ENCODE measurements around the gene FBXL16. TPM values are rescaled to one million over a fixed set of nuclear protein-coding genes. Genes with fewer than 3 reads are reported as not detected.
A peak's percentile ranks its signal among the peaks of the same experiment; 100 is the strongest.

Gene FBXL16
- total RNA-seq, 4 donors from 2014 or later = 13.7 to 23.1 (median 17.9) TPM

DNA sequence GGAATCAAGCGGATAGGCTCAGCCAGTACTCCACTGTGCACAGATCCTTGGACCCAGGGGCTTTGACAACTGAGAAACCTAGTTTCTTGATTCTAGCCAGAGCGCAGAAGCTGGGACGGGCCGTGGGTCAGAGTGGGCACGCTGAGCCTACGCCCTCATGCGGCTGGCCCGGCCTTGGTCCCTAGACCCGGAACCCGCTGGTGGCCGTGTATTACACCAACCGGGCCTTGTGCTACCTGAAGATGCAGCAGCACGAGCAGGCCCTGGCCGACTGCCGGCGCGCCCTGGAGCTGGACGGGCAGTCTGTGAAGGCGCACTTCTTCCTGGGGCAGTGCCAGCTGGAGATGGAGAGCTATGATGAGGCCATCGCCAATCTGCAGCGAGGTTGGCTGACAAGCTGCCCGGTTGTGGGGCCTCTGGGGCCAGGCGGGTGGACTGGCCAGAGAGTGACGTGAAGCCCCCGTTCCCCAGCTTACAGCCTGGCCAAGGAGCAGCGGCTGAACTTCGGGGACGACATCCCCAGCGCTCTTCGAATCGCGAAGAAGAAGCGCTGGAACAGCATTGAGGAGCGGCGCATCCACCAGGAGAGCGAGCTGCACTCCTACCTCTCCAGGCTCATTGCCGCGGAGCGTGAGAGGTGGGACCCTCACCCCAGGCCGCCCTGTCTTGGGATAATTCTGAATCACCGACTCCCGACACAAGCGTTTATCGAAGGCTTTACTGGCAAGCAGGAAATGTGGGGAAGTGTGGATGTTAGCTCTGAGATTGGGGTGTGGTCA lies 24.4 kb downstream of the FBXL16 start:
- DNase-seq (ENCODE audit: low spot score in 2 of 2) = no peak
- Histone ChIP-seq H3K27ac (peak overlapping the region; percentile 92), H3K4me3 (peak overlapping the region; percentile 84), H3K36me3 (peaks cover 16% of the 10 kb centered on the region), H3K4me1 (peaks cover 90% of the 10 kb centered on the region), H3K27me3 (peaks cover 4% of the 10 kb centered on the region), H3K9me3 (no peaks in the 10 kb centered on the region)
- TF ChIP-seq EP300 (IDR thresholded peaks at IDR 0.05) = no peak
- TF ChIP-seq CTCF (IDR thresholded peaks at IDR 0.05) = no peak
- TF ChIP-seq POLR2A (IDR thresholded peaks at IDR 0.05) = no peak
- TF ChIP-seq POLR2AphosphoS5 (IDR thresholded peaks at IDR 0.05) = no peak
- 38% methylated on average over 20 of the region's 44 CpGs for WGBS

- Histone ChIP-seq H3K9me3 (no peaks in the 10 kb centered on the region), H3K4me3 (peak overlapping the region; percentile 84), H3K27ac (peak overlapping the region; percentile 92), H3K27me3 (peaks cover 4% of the 10 kb centered on the region), H3K36me3 (peaks cover 16% of the 10 kb centered on the region), H3K4me1 (peaks cover 90% of the 10 kb centered on the region)
- TF ChIP-seq CTCF (IDR thresholded peaks at IDR 0.05) = no peak
- no peak for TF ChIP-seq EP300 (IDR thresholded peaks at IDR 0.05)
- TF ChIP-seq POLR2A (IDR thresholded peaks at IDR 0.05) = no peak
- TF ChIP-seq POLR2AphosphoS5 (IDR thresholded peaks at IDR 0.05) = no peak
- 0% methylated on average over 1 of the region's 38 CpGs for WGBS
- DNase-seq (ENCODE audit: low spot score in 2 of 2) = no peak
Measured at GRCh38 chr16:680625-680945, 25.0 kb downstream of the FBXL16 start.

GRCh38 chr16:679814-680624 lies 25.6 kb downstream of the FBXL16 start, which contains the start of gene STUB1:
STUB1 (plus strand) TSS chr16:680410; CDS start chr16:680526, 116 bp downstream.
- peak; percentile 91 to 94 for DNase-seq (ENCODE audit: low spot score in 2 of 2)
- WGBS = 0% methylated on average over 6 of the region's 91 CpGs
- peaks cover 16% of the 10 kb centered on the region for H3K36me3 ChIP-seq
- H3K27ac ChIP-seq = peak within 1 kb of the TSS; percentile 92
- no peaks in the 10 kb centered on the region for H3K9me3 ChIP-seq
- H3K4me1 ChIP-seq = peaks cover 90% of the 10 kb centered on the region
- H3K4me3 ChIP-seq = peak within 1 kb of the TSS; percentile 84
- H3K27me3 ChIP-seq = peaks cover 4% of the 10 kb centered on the region
- TF ChIP-seq POLR2AphosphoS5 (IDR thresholded peaks at IDR 0.05) (peak in 1 of 3 donors; percentile 66), POLR2A (IDR thresholded peaks at IDR 0.05) (peak; percentile 27 to 71), EP300 (IDR thresholded peaks at IDR 0.05) (no peak), CTCF (IDR thresholded peaks at IDR 0.05) (no peak)

- peaks cover 16% of the 10 kb centered on the region for H3K36me3 ChIP-seq
- peaks cover 86% of the 10 kb centered on the region for H3K4me1 ChIP-seq
- H3K4me3 ChIP-seq = peak overlapping the region; percentile 84
- peaks cover 4% of the 10 kb centered on the region for H3K27me3 ChIP-seq
- peak overlapping the region; percentile 65 for H3K27ac ChIP-seq
- H3K9me3 ChIP-seq = no peaks in the 10 kb centered on the region
- no CpG with 5 or more reads among the region's 52 CpGs for WGBS
- DNase-seq (ENCODE audit: low spot score in 2 of 2) = peak in 1 of 2 donors; percentile 90
- TF ChIP-seq POLR2A (IDR thresholded peaks at IDR 0.05) (no peak), EP300 (IDR thresholded peaks at IDR 0.05) (no peak), POLR2AphosphoS5 (IDR thresholded peaks at IDR 0.05) (no peak)
Measured at GRCh38 chr16:678858-679813, 26.5 kb downstream of the FBXL16 start.

GRCh38 chr16:678209-678857 lies 27.3 kb downstream of the FBXL16 start:
- no peaks in the 10 kb centered on the region for H3K9me3 ChIP-seq
- no peak overlapping the region for H3K4me3 ChIP-seq
- H3K27me3 ChIP-seq = peaks cover 4% of the 10 kb centered on the region
- peaks cover 22% of the 10 kb centered on the region for H3K36me3 ChIP-seq
- TF ChIP-seq POLR2A (IDR thresholded peaks at IDR 0.05) (no peak), POLR2AphosphoS5 (IDR thresholded peaks at IDR 0.05) (no peak), CTCF (IDR thresholded peaks at IDR 0.05) (no peak), EP300 (IDR thresholded peaks at IDR 0.05) (no peak)
- WGBS = 74% methylated on average over 14 of the region's 21 CpGs
- H3K4me1 ChIP-seq = peaks cover 80% of the 10 kb centered on the region
- no peak for DNase-seq (ENCODE audit: low spot score in 2 of 2)
- H3K27ac ChIP-seq = no peak overlapping the region

All from suprapubic skin (tissue), 4 donors.